Measurements from ENCODE around the gene BRINP2.

BRINP2 gene

DNA sequence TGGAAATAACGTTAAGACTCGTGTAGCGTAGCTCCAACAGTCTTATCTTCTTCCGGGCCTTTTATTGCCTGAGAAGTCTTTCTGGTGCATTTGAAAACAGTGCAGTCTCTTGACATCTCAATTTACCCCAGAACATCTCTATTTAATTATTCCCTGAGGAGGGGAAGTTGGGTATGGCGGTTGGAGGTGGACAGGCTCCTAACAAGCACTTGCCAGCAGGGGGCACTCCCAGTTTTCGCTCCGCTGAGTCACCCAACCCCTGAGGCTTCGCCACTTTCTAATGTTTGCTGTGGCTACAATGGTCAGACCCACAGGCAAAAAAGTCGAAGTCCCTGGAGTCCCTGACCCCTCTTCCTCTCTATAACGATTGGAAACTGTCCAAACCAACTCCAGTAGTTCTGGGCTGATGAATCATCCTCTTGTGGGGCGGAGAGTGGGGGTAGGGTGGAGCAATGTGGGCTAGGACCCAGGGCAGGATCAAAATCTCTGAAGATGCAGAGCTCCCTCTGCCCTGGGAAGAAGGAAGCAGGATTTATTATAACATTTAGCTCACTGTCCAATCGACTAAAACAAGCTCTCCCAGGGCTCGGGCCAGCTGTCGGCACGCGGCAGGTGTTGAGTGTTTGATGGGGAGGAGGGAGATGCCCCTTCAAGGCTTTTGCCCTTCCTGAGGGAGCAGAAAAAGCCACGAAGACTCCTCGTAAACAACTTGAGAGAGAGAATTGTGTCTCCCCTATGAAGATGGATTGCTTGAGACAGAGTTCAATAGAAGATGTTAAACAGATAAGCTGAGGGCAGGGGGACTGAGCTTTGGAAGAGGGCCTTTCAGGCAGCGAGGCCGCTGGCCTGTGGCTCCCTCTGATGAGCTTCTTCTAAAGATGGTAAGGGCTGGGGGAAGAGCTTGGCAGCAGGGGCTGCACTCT lies 85.7 kb downstream of the BRINP2 start:
- no peak for DNase-seq (ENCODE audit: low read depth, low spot score)
- TF ChIP-seq FOXP2 (optimal IDR thresholded peaks at IDR 0.05; ENCODE audit: control extremely low read depth, extremely low read length, insufficient read depth) = no peak
- no peak for TF ChIP-seq POLR2AphosphoS5 (IDR thresholded peaks at IDR 0.05; ENCODE audit: borderline replicate concordance, low read depth, low read length)
- TF ChIP-seq EZH2 (IDR thresholded peaks at IDR 0.05) = no peak
- H3K36me3 ChIP-seq (ENCODE audit: insufficient read depth, low read length) = no peaks in the 10 kb centered on the region
- no peak overlapping the region for H3K27ac ChIP-seq
- H3K9ac ChIP-seq (ENCODE audit: insufficient read length) = no peak overlapping the region
- H3K4me3 ChIP-seq = no peak overlapping the region
- H3K9me3 ChIP-seq (ENCODE audit: low read depth, low read length) = no peaks in the 10 kb centered on the region

DNA sequence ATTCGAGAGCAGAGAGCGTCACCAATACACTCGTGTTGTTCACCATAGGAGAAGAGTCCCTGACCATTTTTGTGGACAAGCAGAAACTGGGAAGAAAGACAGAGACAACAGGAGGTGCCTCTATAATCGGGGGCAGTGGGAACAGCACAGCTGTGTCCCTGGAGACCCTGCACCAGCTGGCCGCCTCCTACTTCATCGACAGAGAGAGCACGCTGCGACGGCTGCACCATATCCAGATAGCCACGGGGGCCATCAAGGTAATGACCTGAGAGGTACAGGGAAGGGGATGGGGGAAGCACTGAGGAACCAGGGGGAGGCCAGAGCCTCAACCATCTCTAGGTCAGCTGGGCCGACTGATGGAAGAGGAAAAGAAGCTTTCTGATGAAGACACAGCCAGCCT lies 86.4 kb downstream of the BRINP2 start:
- DNase-seq (ENCODE audit: low read depth, low spot score) = no peak
- no peak overlapping the region for H3K27ac ChIP-seq
- H3K9ac ChIP-seq (ENCODE audit: insufficient read length) = no peak overlapping the region
- no peak overlapping the region for H3K4me3 ChIP-seq
- no peaks in the 10 kb centered on the region for H3K36me3 ChIP-seq (ENCODE audit: insufficient read depth, low read length)
- no peaks in the 10 kb centered on the region for H3K9me3 ChIP-seq (ENCODE audit: low read depth, low read length)
- TF ChIP-seq POLR2AphosphoS5 (IDR thresholded peaks at IDR 0.05; ENCODE audit: borderline replicate concordance, low read depth, low read length) (no peak), EZH2 (IDR thresholded peaks at IDR 0.05) (no peak), FOXP2 (optimal IDR thresholded peaks at IDR 0.05; ENCODE audit: control extremely low read depth, extremely low read length, insufficient read depth) (no peak)

DNA sequence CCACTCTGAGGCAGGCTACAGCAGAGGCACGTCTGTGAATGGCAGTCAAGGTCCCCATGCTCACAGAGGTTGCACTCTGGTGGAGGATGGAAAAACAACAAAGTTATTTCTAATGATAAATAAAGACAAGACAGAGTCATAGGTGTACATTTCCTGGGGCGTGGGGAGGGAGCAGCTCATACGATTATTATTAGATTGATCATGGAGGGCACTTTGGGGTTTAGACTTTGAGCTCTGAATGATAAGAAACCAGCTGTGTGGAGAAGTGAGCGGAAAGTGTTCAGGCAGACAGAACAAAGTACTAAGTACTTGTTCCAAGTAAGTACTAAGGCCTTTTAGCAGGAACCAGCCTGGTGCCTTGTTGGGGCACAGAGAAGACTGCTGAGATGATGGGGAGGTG lies 86.8 kb downstream of the BRINP2 start:
- no peak overlapping the region for H3K4me3 ChIP-seq
- no peaks in the 10 kb centered on the region for H3K9me3 ChIP-seq (ENCODE audit: low read depth, low read length)
- no peak overlapping the region for H3K27ac ChIP-seq
- no peaks in the 10 kb centered on the region for H3K36me3 ChIP-seq (ENCODE audit: insufficient read depth, low read length)
- TF ChIP-seq FOXP2 (optimal IDR thresholded peaks at IDR 0.05; ENCODE audit: control extremely low read depth, extremely low read length, insufficient read depth) = no peak
- no peak for TF ChIP-seq POLR2AphosphoS5 (IDR thresholded peaks at IDR 0.05; ENCODE audit: borderline replicate concordance, low read depth, low read length)
- no peak for TF ChIP-seq EZH2 (IDR thresholded peaks at IDR 0.05)
- DNase-seq (ENCODE audit: low read depth, low spot score) = no peak
- no peak overlapping the region for H3K9ac ChIP-seq (ENCODE audit: insufficient read length)

DNA sequence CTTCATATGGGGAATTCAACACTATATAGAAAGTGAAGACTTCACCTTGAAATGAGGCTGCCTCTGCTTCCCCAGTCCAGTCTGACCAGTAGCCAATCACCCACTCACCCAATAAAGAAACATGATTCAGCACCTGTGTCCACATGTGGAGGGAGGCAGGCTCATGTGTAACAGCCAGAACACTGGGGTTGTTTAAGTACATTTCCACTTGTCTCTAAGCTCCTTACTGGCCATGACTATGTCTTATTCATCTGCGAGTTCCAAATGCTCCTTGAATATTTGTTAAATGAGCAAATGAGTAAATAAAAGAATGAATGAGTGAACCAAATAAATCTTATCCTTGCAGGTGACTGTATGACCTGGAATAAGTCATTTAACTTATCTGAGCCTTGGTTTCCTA lies 100.1 kb downstream of the BRINP2 start:
- Histone ChIP-seq H3K9ac (ENCODE audit: insufficient read length) (no peak overlapping the region), H3K27ac (no peak overlapping the region), H3K36me3 (ENCODE audit: insufficient read depth, low read length) (no peaks in the 10 kb centered on the region), H3K4me3 (no peak overlapping the region), H3K9me3 (ENCODE audit: low read depth, low read length) (no peaks in the 10 kb centered on the region)
- no peak for DNase-seq (ENCODE audit: low read depth, low spot score)
- no peak for TF ChIP-seq FOXP2 (optimal IDR thresholded peaks at IDR 0.05; ENCODE audit: control extremely low read depth, extremely low read length, insufficient read depth)
- TF ChIP-seq POLR2AphosphoS5 (IDR thresholded peaks at IDR 0.05; ENCODE audit: borderline replicate concordance, low read depth, low read length) = no peak
- no peak for TF ChIP-seq EZH2 (IDR thresholded peaks at IDR 0.05)

DNA sequence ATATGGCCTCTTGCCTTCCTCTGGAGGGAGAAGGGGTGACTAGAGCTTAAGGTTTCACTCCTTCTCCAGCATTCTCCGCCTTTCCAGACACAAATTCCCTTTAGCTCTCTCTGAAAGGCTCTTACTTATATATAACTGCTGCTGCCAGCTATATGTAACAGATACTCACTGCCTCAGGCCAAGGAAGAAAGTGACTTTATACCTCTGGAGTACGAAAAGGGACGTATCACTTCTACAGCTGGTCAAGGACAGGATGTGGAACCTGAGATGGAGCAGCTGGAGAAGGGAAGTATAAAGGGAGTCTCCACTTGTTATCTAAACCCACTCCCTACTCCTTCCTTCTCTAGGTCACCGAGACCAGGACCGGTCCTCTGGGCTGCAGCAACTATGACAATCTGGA lies 102.4 kb downstream of the BRINP2 start:
- Histone ChIP-seq H3K36me3 (ENCODE audit: insufficient read depth, low read length) (no peaks in the 10 kb centered on the region), H3K9me3 (ENCODE audit: low read depth, low read length) (no peaks in the 10 kb centered on the region), H3K9ac (ENCODE audit: insufficient read length) (no peak overlapping the region), H3K4me3 (no peak overlapping the region), H3K27ac (no peak overlapping the region)
- TF ChIP-seq EZH2 (IDR thresholded peaks at IDR 0.05) = no peak
- no peak for TF ChIP-seq POLR2AphosphoS5 (IDR thresholded peaks at IDR 0.05; ENCODE audit: borderline replicate concordance, low read depth, low read length)
- no peak for TF ChIP-seq FOXP2 (optimal IDR thresholded peaks at IDR 0.05; ENCODE audit: control extremely low read depth, extremely low read length, insufficient read depth)
- DNase-seq (ENCODE audit: low read depth, low spot score) = no peak

DNA sequence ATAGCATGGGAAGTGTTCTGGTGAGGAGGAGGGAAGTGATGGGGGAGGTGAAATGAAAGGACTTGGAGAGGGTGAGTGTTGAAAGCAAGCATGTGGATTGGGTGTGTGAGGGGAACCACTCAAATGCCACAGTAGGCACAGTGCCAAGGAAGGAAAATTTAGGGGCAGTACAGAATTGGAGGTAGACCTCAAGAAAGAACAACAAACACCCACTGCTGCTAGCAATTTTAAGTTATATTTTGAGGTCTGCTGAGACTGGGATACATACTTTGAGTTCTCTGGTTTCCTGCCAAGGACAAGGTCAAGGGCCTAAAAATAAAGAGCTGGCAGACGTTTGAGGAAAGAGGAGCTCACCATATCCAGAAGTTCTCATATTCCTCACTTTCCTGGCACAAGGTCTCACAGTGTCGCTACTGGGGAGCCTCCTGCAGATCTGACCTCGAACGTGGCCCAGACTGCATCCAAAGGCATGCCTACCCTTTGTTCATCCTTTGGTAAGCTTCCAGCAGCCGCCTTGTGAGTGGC lies 104.0 kb downstream of the BRINP2 start:
- Histone ChIP-seq H3K9ac (ENCODE audit: insufficient read length) (no peak overlapping the region), H3K27ac (no peak overlapping the region), H3K4me3 (no peak overlapping the region), H3K36me3 (ENCODE audit: insufficient read depth, low read length) (no peaks in the 10 kb centered on the region), H3K9me3 (ENCODE audit: low read depth, low read length) (no peaks in the 10 kb centered on the region)
- TF ChIP-seq FOXP2 (optimal IDR thresholded peaks at IDR 0.05; ENCODE audit: control extremely low read depth, extremely low read length, insufficient read depth) (no peak), EZH2 (IDR thresholded peaks at IDR 0.05) (no peak), POLR2AphosphoS5 (IDR thresholded peaks at IDR 0.05; ENCODE audit: borderline replicate concordance, low read depth, low read length) (no peak)
- no peak for DNase-seq (ENCODE audit: low read depth, low spot score)

DNA sequence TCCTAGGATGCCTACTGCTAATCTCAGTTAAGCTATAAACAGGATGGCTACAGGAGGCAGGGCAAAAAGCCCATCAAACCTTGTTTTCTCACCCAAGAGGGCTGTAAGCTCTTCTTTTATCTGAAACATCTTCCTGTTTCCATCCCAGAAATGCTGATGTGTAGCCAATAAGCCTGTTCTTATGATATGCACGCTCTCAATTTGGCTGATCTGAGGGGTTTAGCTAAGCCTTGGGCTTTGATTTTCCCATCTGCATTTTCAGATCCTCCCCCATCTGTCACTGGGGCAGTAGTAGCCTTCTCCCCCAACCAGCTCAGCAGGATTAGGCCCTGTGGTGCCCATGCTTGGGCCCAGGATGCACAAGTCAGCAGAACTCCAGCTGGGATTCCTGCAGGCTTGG lies 105.0 kb downstream of the BRINP2 start:
- TF ChIP-seq EZH2 (IDR thresholded peaks at IDR 0.05) (no peak), POLR2AphosphoS5 (IDR thresholded peaks at IDR 0.05; ENCODE audit: borderline replicate concordance, low read depth, low read length) (no peak), FOXP2 (optimal IDR thresholded peaks at IDR 0.05; ENCODE audit: control extremely low read depth, extremely low read length, insufficient read depth) (no peak)
- Histone ChIP-seq H3K27ac (no peak overlapping the region), H3K4me3 (no peak overlapping the region), H3K9ac (ENCODE audit: insufficient read length) (no peak overlapping the region), H3K36me3 (ENCODE audit: insufficient read depth, low read length) (no peaks in the 10 kb centered on the region), H3K9me3 (ENCODE audit: low read depth, low read length) (no peaks in the 10 kb centered on the region)
- DNase-seq (ENCODE audit: low read depth, low spot score) = no peak

DNA sequence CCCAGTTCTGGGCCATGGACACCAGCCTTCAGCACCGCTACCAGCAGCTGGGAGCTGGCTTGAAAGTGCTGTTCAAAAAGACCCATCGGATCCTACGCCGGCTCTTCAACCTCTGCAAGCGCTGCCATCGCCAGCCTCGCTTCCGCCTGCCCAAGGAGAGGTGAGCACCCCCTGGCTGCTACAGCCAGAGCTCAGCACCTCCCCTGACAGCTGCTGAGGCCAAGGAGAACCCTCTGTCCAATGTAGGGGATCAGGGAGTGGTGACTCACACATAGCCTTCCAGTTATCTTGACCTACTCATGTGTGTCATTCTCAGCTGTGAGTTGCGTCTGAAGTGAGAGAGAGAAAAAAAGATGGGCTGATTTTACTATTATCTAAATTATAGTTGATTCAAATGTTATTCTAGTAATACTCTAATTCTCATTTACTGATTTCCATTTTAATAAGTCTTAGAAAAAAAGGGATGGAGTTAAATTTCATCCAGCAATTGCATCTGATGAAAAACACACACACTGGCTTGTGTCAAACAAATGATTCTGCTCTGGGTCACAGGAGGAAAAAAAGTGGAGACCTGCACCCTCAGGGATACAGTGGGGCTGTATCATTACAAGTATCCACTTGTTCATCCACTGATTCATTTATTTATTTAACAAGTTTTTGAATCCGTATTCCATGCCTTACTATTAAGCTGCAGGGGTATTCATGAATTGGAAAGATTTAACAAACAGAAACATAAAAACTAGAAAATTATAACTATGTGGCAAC lies 108.0 kb downstream of the BRINP2 start:
- no peak for DNase-seq (ENCODE audit: low read depth, low spot score)
- Histone ChIP-seq H3K27ac (no peak overlapping the region), H3K9me3 (ENCODE audit: low read depth, low read length) (no peaks in the 10 kb centered on the region), H3K9ac (ENCODE audit: insufficient read length) (no peak overlapping the region), H3K4me3 (no peak overlapping the region), H3K36me3 (ENCODE audit: insufficient read depth, low read length) (no peaks in the 10 kb centered on the region)
- no peak for TF ChIP-seq FOXP2 (optimal IDR thresholded peaks at IDR 0.05; ENCODE audit: control extremely low read depth, extremely low read length, insufficient read depth)
- TF ChIP-seq POLR2AphosphoS5 (IDR thresholded peaks at IDR 0.05; ENCODE audit: borderline replicate concordance, low read depth, low read length) = no peak
- no peak for TF ChIP-seq EZH2 (IDR thresholded peaks at IDR 0.05)
